Prostate gland (tissue), 2 donors: ENCODE results near the gene ACSS1. TPM values are rescaled to one million over a fixed set of nuclear protein-coding genes. Genes with fewer than 3 reads are reported as not detected.

Source experiments
- DNase-seq: peaks from one replicate; pipeline ENCODE4 v3.0.0-alpha.2; 2019; ENCODE audit warnings: low spot score
- H3K27ac ChIP-seq, 2 donors: fragments of 200-600 bp; sonication (generic); 2 replicates each; pipeline ENCODE4 v1.5.1; 2017 to 2019
- H3K27me3 ChIP-seq: fragments of 200-600 bp; sonication (generic); replicated peaks from 2 replicates; pipeline ENCODE4 v1.5.1; 2019; ENCODE audit not compliant: insufficient read depth
- H3K36me3 ChIP-seq, 2 donors: fragments of 200-600 bp; sonication (generic); 1 replicate in 1 of 2; 2 replicates in 1 of 2; pipeline versions ENCODE4 v1.5.1 to v1.8.1; 2017 to 2019
- H3K4me1 ChIP-seq: fragments of 200-600 bp; sonication (generic); replicated peaks from 2 replicates; pipeline ENCODE4 v1.5.1; 2019
- H3K4me3 ChIP-seq, 2 donors: fragments of 200-600 bp; sonication (generic); 2 replicates each; pipeline ENCODE4 v1.5.1; 2017 to 2019
- H3K9me3 ChIP-seq: fragments of 200-600 bp; sonication (generic); 2 replicates; pipeline ENCODE4 v1.5.1; 2017
- POLR2A ChIP-seq: fragments of 450-650 bp; IDR thresholded peaks from one replicate; pipeline ENCODE4 v1.6.1; 2016; ENCODE audit warnings: antibody characterized with exemption, mild to moderate bottlenecking
- POLR2AphosphoS5 ChIP-seq: sonication (generic); formaldehyde crosslinking; IDR thresholded peaks from one replicate; pipeline ENCODE4 v1.6.1; 2017; ENCODE audit warnings: antibody characterized with exemption
- WGBS: methylation state at CpG from one replicate; pipeline ENCODE4 v1.1.5; 2018; 5-methylcytosine and 5-hydroxymethylcytosine counted together
- intact Hi-C: fragments of 100-400 bp; cut with DNase I; formaldehyde crosslinking; loops from one replicate; pipeline ENCODE4 v1.14.2; 2022
- small RNA-seq, 2 donors: library from RNA; depleted of rRNA; stranded (forward); fragments of <200 nt; gene quantifications; one replicate each; pipeline ENCODE3, GENCODE V24; 2016
- total RNA-seq, 2 donors: library from RNA; depleted of rRNA; stranded (reverse); fragments of >200 nt; gene quantifications; one replicate each; pipeline ENCODE4 v1.1.0, GENCODE V29; 2016
- TF ChIP-seq, protein P1 (sequence below), 4 experiments: fragments of 200-600 bp in 2 of 4; fragments of 450-650 bp in 2 of 4; sonication (generic) in 2 of 4; IDR thresholded peaks; 1 replicate in 3 of 4; 2 replicates in 1 of 4; pipeline ENCODE4 v1.5.1; 2016 to 2019; ENCODE audit warnings: antibody characterized with exemption in 4 of 4, mild to moderate bottlenecking in 2 of 4, moderate library complexity in 2 of 4

ACSS1 gene
- total RNA-seq, 2 donors from 2014 or later = 111 to 170 TPM

- no peaks in the 10 kb centered on the region for H3K27me3 ChIP-seq
- DNase-seq = no peak
- no peaks in the 10 kb centered on the region for H3K9me3 ChIP-seq
- no peaks in the 10 kb centered on the region for H3K4me1 ChIP-seq
- H3K4me3 ChIP-seq = no peak overlapping the region
- no peak overlapping the region for H3K27ac ChIP-seq
- H3K36me3 ChIP-seq = no peaks in the 10 kb centered on the region
- TF ChIP-seq POLR2A (no peak), POLR2AphosphoS5 (no peak)
- TF ChIP-seq, protein P1, sequence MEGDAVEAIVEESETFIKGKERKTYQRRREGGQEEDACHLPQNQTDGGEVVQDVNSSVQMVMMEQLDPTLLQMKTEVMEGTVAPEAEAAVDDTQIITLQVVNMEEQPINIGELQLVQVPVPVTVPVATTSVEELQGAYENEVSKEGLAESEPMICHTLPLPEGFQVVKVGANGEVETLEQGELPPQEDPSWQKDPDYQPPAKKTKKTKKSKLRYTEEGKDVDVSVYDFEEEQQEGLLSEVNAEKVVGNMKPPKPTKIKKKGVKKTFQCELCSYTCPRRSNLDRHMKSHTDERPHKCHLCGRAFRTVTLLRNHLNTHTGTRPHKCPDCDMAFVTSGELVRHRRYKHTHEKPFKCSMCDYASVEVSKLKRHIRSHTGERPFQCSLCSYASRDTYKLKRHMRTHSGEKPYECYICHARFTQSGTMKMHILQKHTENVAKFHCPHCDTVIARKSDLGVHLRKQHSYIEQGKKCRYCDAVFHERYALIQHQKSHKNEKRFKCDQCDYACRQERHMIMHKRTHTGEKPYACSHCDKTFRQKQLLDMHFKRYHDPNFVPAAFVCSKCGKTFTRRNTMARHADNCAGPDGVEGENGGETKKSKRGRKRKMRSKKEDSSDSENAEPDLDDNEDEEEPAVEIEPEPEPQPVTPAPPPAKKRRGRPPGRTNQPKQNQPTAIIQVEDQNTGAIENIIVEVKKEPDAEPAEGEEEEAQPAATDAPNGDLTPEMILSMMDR (IDR thresholded peaks at IDR 0.05) = no peak
- intact Hi-C loops = no loop called here
- WGBS = 91% methylated on average over 18 of the region's 18 CpGs
Measured at GRCh38 chr20:24957326-24958016, 100.5 kb downstream of the ACSS1 start.

Small RNAs within 50 kb of the gene (small RNA-seq; reads per million reads assigned to genes)
- gene RNU6-1257P = 0 reads per million in 2 donors

Other genes starting within 250 kb of the ACSS1 start
- 1 to 10 TPM; 1.2 to 3.6 TPM for gene CST7, start 108.9 kb downstream of the ACSS1 start, total RNA-seq
- 10 to 100 TPM; 70.5 to 93.8 TPM for gene APMAP, start 65.4 kb downstream of the ACSS1 start, total RNA-seq
- gene VSX1, start 24.0 kb upstream of the ACSS1 start, total RNA-seq = not detected
- 100 to 1,000 TPM; 105 to 194 TPM for gene ENTPD6, start 137.6 kb upstream of the ACSS1 start, total RNA-seq
- gene PYGB, start 189.9 kb upstream of the ACSS1 start, total RNA-seq = 100 to 1,000 TPM; 231 to 261 TPM